SK-N-SH (cell line): ENCODE data around the gene CHST1. TPM values are rescaled to one million over a fixed set of nuclear protein-coding genes. Genes with fewer than 3 reads are reported as not detected.

Experiments
- CTCF ChIA-PET: fragments of 300-600, 350-600 bp; formaldehyde crosslinking; extraction: SDS; loops from one replicate; lab custom pipeline; 2021; lab: Yijun Ruan, JAX
- POLR2A ChIA-PET: fragments of 350-600 bp; sonication (Branson Sonifier 250); formaldehyde crosslinking; extraction: SDS; loops from one replicate; lab custom pipeline; 2020; ENCODE audit warnings: antibody characterized with exemption, inconsistent platforms; lab: Yijun Ruan, JAX
- DNase-seq: peaks from one replicate; pipeline ENCODE4 v3.0.0; 2012
- H2AFZ ChIP-seq: fragments of 200-600 bp; sonication (generic); 2 replicates; pipeline ENCODE4 v1.8.1; 2016; ENCODE audit warnings: antibody characterized with exemption, mild to moderate bottlenecking, low read depth
- H3F3A ChIP-seq: fragments of 200-600 bp; sonication (generic); replicated peaks from 2 replicates; pipeline ENCODE3; 2016; ENCODE audit warnings: antibody characterized with exemption, mild to moderate bottlenecking; ENCODE audit not compliant: insufficient read depth
- H3K27ac ChIP-seq, 2 experiments: fragments of 200-500 bp in 1 of 2; fragments of 200-600 bp in 1 of 2; sonication (Bioruptor generic) in 1 of 2; sonication (generic), shearing (Covaris generic) in 1 of 2; 2 replicates each; pipeline versions ENCODE4 v1.5.1 to v1.6.1; 2014 to 2016; ENCODE audit warnings: low read depth in 2 of 2, inconsistent platforms in 1 of 2, low read length in 1 of 2, mild to moderate bottlenecking in 1 of 2, mixed read lengths in 1 of 2
- H3K27me3 ChIP-seq: fragments of 200-600 bp; sonication (generic), shearing (Covaris generic); 2 replicates; pipeline ENCODE4 v1.6.1; 2016; ENCODE audit warnings: mixed run types; ENCODE audit not compliant: insufficient read depth
- H3K36me3 ChIP-seq, 2 experiments: fragments of 200-500 bp in 1 of 2; fragments of 200-600 bp in 1 of 2; sonication (Bioruptor generic) in 1 of 2; sonication (generic) in 1 of 2; replicated peaks in 1 of 2; 2 replicates each; pipeline versions ENCODE3 to v1.5.1; 2014 to 2016; ENCODE audit warnings: low read length in 1 of 2, mild to moderate bottlenecking in 1 of 2; ENCODE audit not compliant: insufficient read depth in 2 of 2, control insufficient read depth in 1 of 2
- H3K4me1 ChIP-seq, 2 experiments: fragments of 200-500 bp in 1 of 2; fragments of 200-600 bp in 1 of 2; sonication (Bioruptor generic) in 1 of 2; sonication (generic), shearing (Covaris generic) in 1 of 2; 2 replicates each; pipeline versions ENCODE4 v1.5.1 to v1.6.1; 2014 to 2016; ENCODE audit warnings: low read depth in 1 of 2, low read length in 1 of 2, mixed run types in 1 of 2; ENCODE audit not compliant: insufficient read depth in 2 of 2, control insufficient read depth in 1 of 2
- H3K4me2 ChIP-seq: fragments of 200-600 bp; sonication (generic), shearing (Covaris generic); 2 replicates; pipeline ENCODE4 v1.6.1; 2017; ENCODE audit warnings: mixed run types
- H3K4me3 ChIP-seq, 2 experiments: fragments of 200-500 bp in 1 of 2; fragments of 200-600 bp in 1 of 2; sonication (Bioruptor generic) in 1 of 2; sonication (generic), shearing (Covaris generic) in 1 of 2; 2 replicates each; pipeline versions ENCODE4 v1.5.1 to v1.8.1; 2014 to 2016; ENCODE audit warnings: low read depth in 2 of 2, inconsistent platforms in 1 of 2, low read length in 1 of 2, mild to moderate bottlenecking in 1 of 2, mixed read lengths in 1 of 2, moderate library complexity in 1 of 2
- H3K79me2 ChIP-seq: fragments of 200-600 bp; sonication (generic); 2 replicates; pipeline ENCODE4 v1.8.1; 2017; ENCODE audit warnings: mild to moderate bottlenecking; ENCODE audit not compliant: insufficient read depth
- H3K9ac ChIP-seq: fragments of 200-600 bp; sonication (generic); 2 replicates; pipeline ENCODE4 v1.6.1; 2017; ENCODE audit warnings: mixed run types
- H3K9me2 ChIP-seq: fragments of 200-600 bp; sonication (generic); 2 replicates; pipeline ENCODE4 v1.6.1; 2017; ENCODE audit warnings: mixed run types
- H3K9me3 ChIP-seq: fragments of 200-600 bp; sonication (generic); 2 replicates; pipeline ENCODE4 v1.6.1; 2017; ENCODE audit warnings: mixed run types, mild to moderate bottlenecking, moderate library complexity
- H4K20me1 ChIP-seq: fragments of 200-600 bp; sonication (generic); 2 replicates; pipeline ENCODE4 v1.6.1; 2017; ENCODE audit warnings: mild to moderate bottlenecking, mixed run types; ENCODE audit not compliant: insufficient read depth
- CHD2 ChIP-seq: fragments of 150-350 bp; IDR thresholded peaks from 2 replicates; pipeline ENCODE4 v1.6.1; 2018; ENCODE audit warnings: low read length; ENCODE audit not compliant: partially characterized antibody
- ELF1 ChIP-seq: IDR thresholded peaks from 2 replicates; pipeline ENCODE4 v1.4.0; 2012
- EP300 ChIP-seq, 2 experiments: IDR thresholded peaks; 2 replicates each; pipeline versions ENCODE4 v1.4.0 to v1.6.1; 2012; ENCODE audit warnings: borderline replicate concordance in 1 of 2, low read depth in 1 of 2, low read length in 1 of 2
- FOSL2 ChIP-seq: IDR thresholded peaks from 2 replicates; pipeline ENCODE4 v1.4.0; 2012; ENCODE audit warnings: low read depth, mild to moderate bottlenecking, moderate library complexity, borderline replicate concordance
- FOXM1 ChIP-seq: IDR thresholded peaks from 2 replicates; pipeline ENCODE4 v1.4.0; 2012; ENCODE audit warnings: low read depth, mild to moderate bottlenecking
- GABPA ChIP-seq: IDR thresholded peaks from 2 replicates; pipeline ENCODE4 v1.4.0; 2012; ENCODE audit warnings: low read depth, mild to moderate bottlenecking
- GATA2 ChIP-seq: sonication (generic); formaldehyde crosslinking; IDR thresholded peaks from 2 replicates; pipeline ENCODE4 v1.5.0; 2020; ENCODE audit warnings: mild to moderate bottlenecking, missing genetic modification reagents
- JUND ChIP-seq: IDR thresholded peaks from 2 replicates; pipeline ENCODE4 v1.4.0; 2012
- MAX ChIP-seq: IDR thresholded peaks from 2 replicates; pipeline ENCODE4 v1.4.0; 2012; ENCODE audit warnings: low read depth
- MEF2A ChIP-seq: IDR thresholded peaks from 2 replicates; pipeline ENCODE4 v1.4.0; 2012; ENCODE audit warnings: low read depth, borderline replicate concordance
- NFIC ChIP-seq: IDR thresholded peaks from 2 replicates; pipeline ENCODE4 v1.4.0; 2012; ENCODE audit warnings: borderline replicate concordance
- PBX3 ChIP-seq: IDR thresholded peaks from 2 replicates; pipeline ENCODE4; 2012
- POLR2AphosphoS5 ChIP-seq: IDR thresholded peaks from 2 replicates; pipeline ENCODE4 v1.6.1; 2012; ENCODE audit warnings: low read depth, low read length
- RAD21 ChIP-seq: IDR thresholded peaks from 2 replicates; pipeline ENCODE4 v1.6.1; 2012; ENCODE audit warnings: mild to moderate bottlenecking, low read length
- RCOR1 ChIP-seq: fragments of 150-350 bp; IDR thresholded peaks from 2 replicates; pipeline ENCODE4 v1.6.1; 2017; ENCODE audit warnings: antibody characterized with exemption, low read length
- RXRA ChIP-seq: IDR thresholded peaks from 2 replicates; pipeline ENCODE4 v1.4.0; 2012; ENCODE audit warnings: low read depth, mild to moderate bottlenecking, borderline replicate concordance
- SIN3A ChIP-seq: IDR thresholded peaks from 2 replicates; pipeline ENCODE4 v1.6.1; 2012; ENCODE audit warnings: low read depth, mild to moderate bottlenecking, low read length, moderate library complexity, borderline replicate concordance
- SMC3 ChIP-seq: IDR thresholded peaks from 2 replicates; pipeline ENCODE4 v1.6.1; 2012; ENCODE audit warnings: low read depth, low read length, improper control_type of control experiment
- TCF12 ChIP-seq: IDR thresholded peaks from 2 replicates; pipeline ENCODE4 v1.4.0; 2012
- YY1 ChIP-seq: IDR thresholded peaks from 2 replicates; pipeline ENCODE4 v1.4.0; 2012; ENCODE audit warnings: low read depth, mild to moderate bottlenecking
- WGBS: methylation state at CpG from one replicate; pipeline ENCODE4 v1.1.6; 2017; ENCODE audit warnings: low lambda C conversion rate; 5-methylcytosine and 5-hydroxymethylcytosine counted together
- polyA plus RNA-seq, 3 experiments: library from polyadenylated mRNA; depleted of rRNA; stranded (reverse); fragments of >200 nt; gene quantifications; 2 replicates each; pipeline ENCODE4 v1.2.3, GENCODE V29; 2012
- TF ChIP-seq, protein P1 (sequence below): IDR thresholded peaks from 2 replicates; pipeline ENCODE4 v1.4.0; 2012; ENCODE audit warnings: low read depth, borderline replicate concordance
- TF ChIP-seq, protein P2 (sequence below): fragments of 200-600 bp; sonication (generic); IDR thresholded peaks from 2 replicates; pipeline ENCODE4 v1.6.1; 2017; ENCODE audit warnings: antibody characterized with exemption, mild to moderate bottlenecking, moderate library complexity
- TF ChIP-seq, protein P3 (sequence below): IDR thresholded peaks from 2 replicates; pipeline ENCODE4 v1.6.1; 2012; ENCODE audit warnings: mild to moderate bottlenecking, low read depth, low read length, moderate library complexity

The CHST1 gene
- polyA plus RNA-seq, 1 of the 3 experiments (the other 2 are of a cell fraction) = 4.9 TPM

DNA sequence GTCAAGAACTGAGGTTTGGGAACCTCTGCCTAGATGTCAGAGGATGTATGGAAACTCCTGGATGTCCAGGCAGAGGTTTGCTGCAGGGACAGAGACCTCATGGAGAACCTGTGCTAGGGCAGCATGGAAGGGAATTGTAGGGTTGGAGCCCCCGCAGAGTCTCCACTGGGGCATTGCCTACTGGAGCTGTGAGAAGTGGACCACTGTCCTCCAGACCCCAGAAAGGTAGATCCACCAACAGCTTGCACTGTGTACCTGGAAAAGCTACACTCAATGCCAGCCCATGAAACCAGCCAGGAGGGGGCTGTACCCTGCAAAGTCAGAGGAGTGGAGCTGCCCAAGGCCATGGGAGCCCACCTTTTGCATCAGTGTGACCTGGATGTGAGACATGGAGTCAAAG, 29.5 kb downstream of the CHST1 start:
- H3K4me1 ChIP-seq = no peaks in the 10 kb centered on the region
- peaks cover 3% of the 10 kb centered on the region; the same call in 1 of the 2 replicates for H3K27me3 ChIP-seq
- TF ChIP-seq JUND = no peak
- no peak for TF ChIP-seq GABPA
- TF ChIP-seq YY1 = no peak
- TF ChIP-seq FOXM1 = no peak
- TF ChIP-seq SIN3A = no peak
- no peak for TF ChIP-seq MAX
- TF ChIP-seq RCOR1 = no peak
- no peak for TF ChIP-seq EP300 (IDR thresholded peaks at IDR 0.05; ENCODE audit: borderline replicate concordance in 1 of 2, low read depth in 1 of 2, low read length in 1 of 2)
- no peak for TF ChIP-seq POLR2AphosphoS5
- TF ChIP-seq FOSL2 = no peak
- TF ChIP-seq GATA2 = no peak
- TF ChIP-seq CHD2 = no peak
- no peak for TF ChIP-seq ELF1
- TF ChIP-seq NFIC = no peak
- no peak overlapping the region for H3K4me2 ChIP-seq
- H3K27ac ChIP-seq = no peak overlapping the region
- H3F3A ChIP-seq = no peaks in the 10 kb centered on the region
- no peak overlapping the region for H3K9ac ChIP-seq
- no peak for DNase-seq
- H3K36me3 ChIP-seq = no peaks in the 10 kb centered on the region
- 0% methylated on average over 1 of the region's 1 CpG for WGBS
- CTCF ChIA-PET = no interaction called here
- H3K4me3 ChIP-seq = no peak overlapping the region
- H2AFZ ChIP-seq = no peak overlapping the region
- H4K20me1 ChIP-seq = no peaks in the 10 kb centered on the region
- POLR2A ChIA-PET = no interaction called here
- no peaks in the 10 kb centered on the region for H3K9me3 ChIP-seq
- no peaks in the 10 kb centered on the region for H3K79me2 ChIP-seq
- no peaks in the 10 kb centered on the region for H3K9me2 ChIP-seq

GRCh38 chr11:45625611-45626010, 39.8 kb downstream of the CHST1 start:
- Histone ChIP-seq H3F3A (no peaks in the 10 kb centered on the region), H3K9me2 (no peaks in the 10 kb centered on the region), H3K27me3 (no peaks in the 10 kb centered on the region; the same call in 1 of the 2 replicates), H2AFZ (no peak overlapping the region), H3K9me3 (no peaks in the 10 kb centered on the region), H3K27ac (no peak overlapping the region), H3K4me1 (no peaks in the 10 kb centered on the region), H3K4me3 (no peak overlapping the region), H3K9ac (no peak overlapping the region), H3K36me3 (no peaks in the 10 kb centered on the region), H4K20me1 (no peaks in the 10 kb centered on the region), H3K4me2 (no peak overlapping the region), H3K79me2 (no peaks in the 10 kb centered on the region)
- no peak for DNase-seq
- CTCF ChIA-PET = interaction anchor here (0.9 to 1.4 kb wide), 3 partner anchors 8 to 146 kb away, joined by 3 read pairs; no protein-coding TSS in a partner anchor
- POLR2A ChIA-PET = no interaction called here
- WGBS = 59% methylated on average over 6 of the region's 6 CpGs
- TF ChIP-seq RAD21 (no peak), FOSL2 (no peak), RXRA (no peak), EP300 (IDR thresholded peaks at IDR 0.05; ENCODE audit: borderline replicate concordance in 1 of 2, low read depth in 1 of 2, low read length in 1 of 2) (no peak), PBX3 (no peak), TCF12 (no peak), JUND (no peak), MEF2A (no peak), FOXM1 (no peak), ELF1 (no peak), SMC3 (no peak)
- TF ChIP-seq, protein P1, sequence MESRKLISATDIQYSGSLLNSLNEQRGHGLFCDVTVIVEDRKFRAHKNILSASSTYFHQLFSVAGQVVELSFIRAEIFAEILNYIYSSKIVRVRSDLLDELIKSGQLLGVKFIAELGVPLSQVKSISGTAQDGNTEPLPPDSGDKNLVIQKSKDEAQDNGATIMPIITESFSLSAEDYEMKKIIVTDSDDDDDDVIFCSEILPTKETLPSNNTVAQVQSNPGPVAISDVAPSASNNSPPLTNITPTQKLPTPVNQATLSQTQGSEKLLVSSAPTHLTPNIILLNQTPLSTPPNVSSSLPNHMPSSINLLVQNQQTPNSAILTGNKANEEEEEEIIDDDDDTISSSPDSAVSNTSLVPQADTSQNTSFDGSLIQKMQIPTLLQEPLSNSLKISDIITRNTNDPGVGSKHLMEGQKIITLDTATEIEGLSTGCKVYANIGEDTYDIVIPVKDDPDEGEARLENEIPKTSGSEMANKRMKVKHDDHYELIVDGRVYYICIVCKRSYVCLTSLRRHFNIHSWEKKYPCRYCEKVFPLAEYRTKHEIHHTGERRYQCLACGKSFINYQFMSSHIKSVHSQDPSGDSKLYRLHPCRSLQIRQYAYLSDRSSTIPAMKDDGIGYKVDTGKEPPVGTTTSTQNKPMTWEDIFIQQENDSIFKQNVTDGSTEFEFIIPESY = no peak
- TF ChIP-seq, protein P2, sequence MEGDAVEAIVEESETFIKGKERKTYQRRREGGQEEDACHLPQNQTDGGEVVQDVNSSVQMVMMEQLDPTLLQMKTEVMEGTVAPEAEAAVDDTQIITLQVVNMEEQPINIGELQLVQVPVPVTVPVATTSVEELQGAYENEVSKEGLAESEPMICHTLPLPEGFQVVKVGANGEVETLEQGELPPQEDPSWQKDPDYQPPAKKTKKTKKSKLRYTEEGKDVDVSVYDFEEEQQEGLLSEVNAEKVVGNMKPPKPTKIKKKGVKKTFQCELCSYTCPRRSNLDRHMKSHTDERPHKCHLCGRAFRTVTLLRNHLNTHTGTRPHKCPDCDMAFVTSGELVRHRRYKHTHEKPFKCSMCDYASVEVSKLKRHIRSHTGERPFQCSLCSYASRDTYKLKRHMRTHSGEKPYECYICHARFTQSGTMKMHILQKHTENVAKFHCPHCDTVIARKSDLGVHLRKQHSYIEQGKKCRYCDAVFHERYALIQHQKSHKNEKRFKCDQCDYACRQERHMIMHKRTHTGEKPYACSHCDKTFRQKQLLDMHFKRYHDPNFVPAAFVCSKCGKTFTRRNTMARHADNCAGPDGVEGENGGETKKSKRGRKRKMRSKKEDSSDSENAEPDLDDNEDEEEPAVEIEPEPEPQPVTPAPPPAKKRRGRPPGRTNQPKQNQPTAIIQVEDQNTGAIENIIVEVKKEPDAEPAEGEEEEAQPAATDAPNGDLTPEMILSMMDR = no peak
- TF ChIP-seq, protein P3, sequence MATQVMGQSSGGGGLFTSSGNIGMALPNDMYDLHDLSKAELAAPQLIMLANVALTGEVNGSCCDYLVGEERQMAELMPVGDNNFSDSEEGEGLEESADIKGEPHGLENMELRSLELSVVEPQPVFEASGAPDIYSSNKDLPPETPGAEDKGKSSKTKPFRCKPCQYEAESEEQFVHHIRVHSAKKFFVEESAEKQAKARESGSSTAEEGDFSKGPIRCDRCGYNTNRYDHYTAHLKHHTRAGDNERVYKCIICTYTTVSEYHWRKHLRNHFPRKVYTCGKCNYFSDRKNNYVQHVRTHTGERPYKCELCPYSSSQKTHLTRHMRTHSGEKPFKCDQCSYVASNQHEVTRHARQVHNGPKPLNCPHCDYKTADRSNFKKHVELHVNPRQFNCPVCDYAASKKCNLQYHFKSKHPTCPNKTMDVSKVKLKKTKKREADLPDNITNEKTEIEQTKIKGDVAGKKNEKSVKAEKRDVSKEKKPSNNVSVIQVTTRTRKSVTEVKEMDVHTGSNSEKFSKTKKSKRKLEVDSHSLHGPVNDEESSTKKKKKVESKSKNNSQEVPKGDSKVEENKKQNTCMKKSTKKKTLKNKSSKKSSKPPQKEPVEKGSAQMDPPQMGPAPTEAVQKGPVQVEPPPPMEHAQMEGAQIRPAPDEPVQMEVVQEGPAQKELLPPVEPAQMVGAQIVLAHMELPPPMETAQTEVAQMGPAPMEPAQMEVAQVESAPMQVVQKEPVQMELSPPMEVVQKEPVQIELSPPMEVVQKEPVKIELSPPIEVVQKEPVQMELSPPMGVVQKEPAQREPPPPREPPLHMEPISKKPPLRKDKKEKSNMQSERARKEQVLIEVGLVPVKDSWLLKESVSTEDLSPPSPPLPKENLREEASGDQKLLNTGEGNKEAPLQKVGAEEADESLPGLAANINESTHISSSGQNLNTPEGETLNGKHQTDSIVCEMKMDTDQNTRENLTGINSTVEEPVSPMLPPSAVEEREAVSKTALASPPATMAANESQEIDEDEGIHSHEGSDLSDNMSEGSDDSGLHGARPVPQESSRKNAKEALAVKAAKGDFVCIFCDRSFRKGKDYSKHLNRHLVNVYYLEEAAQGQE = no peak
